Naive thymus-derived CD4-positive, alpha-beta T cell (primary cell): ENCODE results near the gene IKZF5. TPM values are rescaled to one million over a fixed set of nuclear protein-coding genes. Genes with fewer than 3 reads are reported as not detected.

Experiments
- ATAC-seq: fragments of 150-1000 bp; cut with Tn5 transposase; 2 replicates; pipeline ENCODE4 v1.10.0; 2021; ENCODE audit warnings: mild to moderate bottlenecking, moderate library complexity
- CTCF ChIA-PET: fragments of 350-600 bp; sonication (Branson Sonifier 250); formaldehyde crosslinking; loops from one replicate; lab custom pipeline; 2021; ENCODE audit warnings: antibody characterized with exemption; lab: Charles Lee
- POLR2A ChIA-PET: fragments of 350-600 bp; sonication (Branson Sonifier 250); formaldehyde crosslinking; loops from one replicate; lab custom pipeline; 2021; ENCODE audit warnings: antibody characterized with exemption, inconsistent platforms; lab: Charles Lee
- DNase-seq, 9 donors: peaks; one replicate each; pipeline versions ENCODE4 v3.0.0 to v3.0.0-alpha.2; 2020 to 2022; ENCODE audit warnings: mixed read lengths in 1 of 9
- H3K27ac ChIP-seq: one replicate; pipeline ENCODE4 v1.7.0; 2013; ENCODE audit warnings: mild to moderate bottlenecking, low read depth, low read length, moderate library complexity
- H3K27me3 ChIP-seq, 2 donors: one replicate each; pipeline ENCODE4 v1.7.0; 2013; ENCODE audit warnings: low read length in 2 of 2, mild to moderate bottlenecking in 2 of 2, moderate library complexity in 2 of 2; ENCODE audit not compliant: control insufficient read depth in 2 of 2, insufficient read depth in 2 of 2
- H3K36me3 ChIP-seq, 3 experiments: 1 replicate in 2 of 3; 2 replicates in 1 of 3; pipeline ENCODE4 v1.7.0; 2013; ENCODE audit warnings: low read length in 3 of 3, mild to moderate bottlenecking in 3 of 3, moderate library complexity in 1 of 3; ENCODE audit not compliant: insufficient read depth in 3 of 3, control insufficient read depth in 2 of 3
- H3K4me1 ChIP-seq, 2 donors: one replicate each; pipeline ENCODE4 v1.7.0; 2013; ENCODE audit warnings: low read length in 2 of 2, mild to moderate bottlenecking in 2 of 2, moderate library complexity in 1 of 2; ENCODE audit not compliant: control insufficient read depth in 2 of 2, insufficient read depth in 2 of 2
- H3K4me3 ChIP-seq: 2 replicates; pipeline ENCODE4 v1.7.0; 2013; ENCODE audit warnings: mild to moderate bottlenecking, low read length
- H3K9me3 ChIP-seq, 3 experiments: 1 replicate in 2 of 3; 2 replicates in 1 of 3; pipeline ENCODE4 v1.7.0; 2013; ENCODE audit warnings: low read length in 3 of 3; ENCODE audit not compliant: control insufficient read depth in 2 of 3
- H3K27ac Mint-ChIP-seq, 9 donors: one replicate each; pipeline ENCODE4 v1.8.0; 2020 to 2022; ENCODE audit warnings: mixed read lengths in 9 of 9, mild to moderate bottlenecking in 8 of 9, moderate library complexity in 5 of 9, inconsistent platforms in 2 of 9
- H3K27me3 Mint-ChIP-seq, 5 donors: one replicate each; pipeline ENCODE4 v1.8.0; 2021 to 2022; ENCODE audit warnings: mixed read lengths in 5 of 5, mild to moderate bottlenecking in 1 of 5
- H3K36me3 Mint-ChIP-seq, 5 donors: one replicate each; pipeline ENCODE4 v1.8.0; 2020 to 2022; ENCODE audit warnings: mixed read lengths in 5 of 5, mild to moderate bottlenecking in 3 of 5, inconsistent platforms in 1 of 5
- H3K4me1 Mint-ChIP-seq, 7 donors: one replicate each; pipeline ENCODE4 v1.8.0; 2020 to 2022; ENCODE audit warnings: mixed read lengths in 7 of 7, mild to moderate bottlenecking in 3 of 7, inconsistent platforms in 1 of 7
- H3K4me3 Mint-ChIP-seq, 10 donors: one replicate each; pipeline ENCODE4 v1.8.0; 2020 to 2022; ENCODE audit warnings: mild to moderate bottlenecking in 10 of 10, mixed read lengths in 10 of 10, moderate library complexity in 6 of 10, inconsistent platforms in 2 of 10
- H3K9me3 Mint-ChIP-seq, 11 donors: one replicate each; pipeline ENCODE4 v1.8.0; 2020 to 2022; ENCODE audit warnings: mixed read lengths in 11 of 11, mild to moderate bottlenecking in 4 of 11, inconsistent platforms in 1 of 11, moderate library complexity in 1 of 11
- intact Hi-C, 2 donors: fragments of 100-400 bp; cut with micrococcal nuclease; formaldehyde crosslinking; loops; one replicate each; pipeline ENCODE4 v1.15.1; 2023
- polyA plus RNA-seq, 2 donors: library from polyadenylated mRNA; unstranded; fragments of 300-500 nt; fragmentation: Illumina TruSeq; gene quantifications; one replicate each; pipeline ENCODE4 v1.2.3, GENCODE V29; 2021
- total RNA-seq, 6 experiments: library from RNA in 5 of 6; stranded (reverse) in 5 of 6; gene quantifications; 1 replicate in 5 of 6; 2 replicates in 1 of 6; pipeline ENCODE4 v1.2.3 and lab custom pipeline; 2021 to 2026

The IKZF5 gene
- total and polyA plus RNA-seq, 7 experiments from 2014 or later = 15.8 to 57.7 (median 33.4) TPM

GRCh38 chr10:122957474-122957873 is 51.1 kb downstream of the IKZF5 start:
- ChIA-PET CTCF (interaction anchor here (0.9 kb wide), 1 partner anchor 22 kb away, joined by 3 read pairs; the partner anchor contains the start of gene PSTK), POLR2A (interaction anchor here (0.8 to 2.9 kb wide), 2 partner anchors 22 to 51 kb away, joined by 3 to 11 read pairs; partner anchors contain the start of genes ACADSB, IKZF5 and PSTK)
- Histone ChIP-seq H3K4me1 (peaks cover 10 to 11% of the 10 kb centered on the region in 2 donors), H3K27ac (no peak overlapping the region), H3K4me3 (no peak overlapping the region), H3K9me3 (peaks cover 0 to 7% (median 0%) of the 10 kb centered on the region in 3 experiments), H3K27me3 (no peaks in the 10 kb centered on the region), H3K36me3 (no peaks in the 10 kb centered on the region)
- Mint-ChIP-seq H3K36me3 (peaks cover 0 to 14% (median 10%) of the 10 kb centered on the region in 5 donors), H3K4me3 (no peak overlapping the region), H3K27ac (no peak overlapping the region), H3K9me3 (peaks cover 0 to 14% (median 4%) of the 10 kb centered on the region in 11 donors), H3K27me3 (peaks cover 0 to 14% (median 0%) of the 10 kb centered on the region in 5 donors), H3K4me1 (peaks cover 17 to 31% (median 25%) of the 10 kb centered on the region in 7 donors)
- ATAC-seq (no peak), DNase-seq (no peak)
- intact Hi-C loops = no loop called here

DNA sequence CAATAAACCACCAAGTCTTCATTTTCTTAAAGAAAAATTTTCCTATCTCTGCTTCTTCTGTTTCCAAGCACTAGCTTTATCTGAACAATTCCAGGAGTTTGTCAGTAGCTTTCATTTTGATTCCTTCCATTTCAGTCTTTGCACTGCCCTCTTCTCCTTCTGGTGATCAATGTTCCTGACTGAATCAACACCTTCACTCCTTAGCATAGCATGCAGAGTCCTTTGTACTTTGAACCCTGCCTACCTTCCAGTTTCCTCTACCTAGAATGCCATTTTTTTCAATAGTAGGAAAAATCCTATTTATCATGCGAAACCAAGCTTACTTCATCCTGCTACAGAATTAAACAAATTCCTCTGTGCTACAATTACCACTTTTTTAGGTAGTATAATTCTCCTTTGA is 52.7 kb downstream of the IKZF5 start:
- H3K27me3 ChIP-seq = no peaks in the 10 kb centered on the region
- no peak overlapping the region for H3K27ac ChIP-seq
- no peak for ATAC-seq
- POLR2A ChIA-PET = interaction anchor here (3.4 kb wide), 1 partner anchor 53 kb away, joined by 34 read pairs; the partner anchor contains the start of genes ACADSB and IKZF5
- Mint-ChIP-seq H3K9me3 (peaks cover 0 to 10% (median 4%) of the 10 kb centered on the region in 11 donors), H3K27ac (no peak overlapping the region), H3K27me3 (peaks cover 0 to 14% (median 0%) of the 10 kb centered on the region in 5 donors), H3K4me3 (peak overlapping the region in 4 of 10 donors; percentile 8 to 16 (median 10)), H3K36me3 (peaks cover 0 to 19% (median 11%) of the 10 kb centered on the region in 5 donors), H3K4me1 (peaks cover 19 to 42% (median 31%) of the 10 kb centered on the region in 7 donors)
- intact Hi-C loops = no loop called here
- H3K9me3 ChIP-seq = peaks cover 0 to 7% (median 0%) of the 10 kb centered on the region in 3 experiments
- no peak overlapping the region for H3K4me3 ChIP-seq
- DNase-seq = no peak
- no peaks in the 10 kb centered on the region for H3K36me3 ChIP-seq
- CTCF ChIA-PET = no interaction called here
- H3K4me1 ChIP-seq = peaks cover 16% of the 10 kb centered on the region in 2 donors

DNA sequence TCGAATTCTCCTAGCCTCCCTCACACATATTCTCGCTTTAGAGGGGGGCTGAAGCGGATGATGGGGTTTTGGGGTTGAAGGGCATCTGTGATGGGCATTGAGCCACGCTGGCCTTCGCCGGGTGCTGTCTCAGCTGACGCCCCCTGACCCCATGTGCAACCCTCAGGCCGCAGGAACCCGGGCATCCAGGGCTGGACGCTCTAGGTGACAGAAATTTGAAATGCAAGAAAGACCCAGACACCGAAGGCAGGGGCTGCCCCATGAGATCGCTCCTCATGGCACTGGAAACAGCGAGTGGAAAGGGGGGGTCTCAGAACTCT is 53.9 kb downstream of the IKZF5 start:
- H3K36me3 ChIP-seq = no peaks in the 10 kb centered on the region
- peaks cover 0 to 7% (median 0%) of the 10 kb centered on the region in 3 experiments for H3K9me3 ChIP-seq
- peak overlapping the region; percentile 69 for H3K4me3 ChIP-seq
- H3K4me1 Mint-ChIP-seq = peaks cover 26 to 54% (median 37%) of the 10 kb centered on the region in 7 donors
- CTCF ChIA-PET = interaction anchor here (0.6 kb wide), 1 partner anchor 79 kb away, joined by 3 read pairs; no protein-coding TSS in a partner anchor
- peaks cover 0 to 14% (median 0%) of the 10 kb centered on the region in 5 donors for H3K27me3 Mint-ChIP-seq
- POLR2A ChIA-PET = interaction anchor here (0.9 to 3.4 kb wide), 5 partner anchors 9 to 199 kb away, joined by 3 to 34 read pairs (median 7); partner anchors contain the start of genes ACADSB, BUB3, IKZF5 and PSTK
- H3K9me3 Mint-ChIP-seq = peaks cover 0 to 10% (median 4%) of the 10 kb centered on the region in 11 donors
- DNase-seq = no peak
- H3K4me1 ChIP-seq = peaks cover 16% of the 10 kb centered on the region in 2 donors
- peak overlapping the region; percentile 13 to 96 (median 90) for H3K4me3 Mint-ChIP-seq
- no peak overlapping the region for H3K27ac ChIP-seq
- ATAC-seq = no peak
- intact Hi-C loops = loop anchor here (1.0 to 5.0 kb wide), 7 partner anchors 26 to 1963 kb away; partner anchors contain the start of genes BUB3 (in 2 of the 2), FAM24B (in 2 of the 2), IKZF5 (in 2 of the 2) and PLEKHA1 (in 2 of the 2)
- peaks cover 0 to 19% (median 16%) of the 10 kb centered on the region in 5 donors for H3K36me3 Mint-ChIP-seq
- peak overlapping the region in 6 of 9 donors; percentile 67 to 98 (median 88) for H3K27ac Mint-ChIP-seq
- no peaks in the 10 kb centered on the region for H3K27me3 ChIP-seq

GRCh38 chr10:122953902-122954730 is 54.5 kb downstream of the IKZF5 start, which contains the start of gene C10orf88:
Gene C10orf88, minus strand, starts transcription at chr10:122954227. Its CDS starts 49 bp downstream, at chr10:122954178.
- H3K36me3 Mint-ChIP-seq = peaks cover 0 to 20% (median 19%) of the 10 kb centered on the region in 5 donors

GRCh38 chr10:122949296-122949695 is 59.3 kb downstream of the IKZF5 start:
- no peaks in the 10 kb centered on the region for H3K36me3 ChIP-seq
- Mint-ChIP-seq H3K27ac (peak overlapping the region in 1 of 9 donors; percentile 29), H3K27me3 (peaks cover 0 to 2% (median 0%) of the 10 kb centered on the region in 5 donors), H3K36me3 (peaks cover 19 to 42% (median 39%) of the 10 kb centered on the region in 5 donors), H3K9me3 (peaks cover 0 to 5% (median 2%) of the 10 kb centered on the region in 11 donors), H3K4me3 (no peak overlapping the region), H3K4me1 (peaks cover 21 to 52% (median 34%) of the 10 kb centered on the region in 7 donors)
- DNase-seq (no peak), ATAC-seq (no peak)
- H3K27me3 ChIP-seq = no peaks in the 10 kb centered on the region
- ChIA-PET POLR2A (interaction anchor here (1.4 kb wide), 1 partner anchor 59 kb away, joined by 3 read pairs; the partner anchor contains the start of genes ACADSB and IKZF5), CTCF (no interaction called here)
- no peak overlapping the region for H3K4me3 ChIP-seq
- intact Hi-C loops = no loop called here
- H3K27ac ChIP-seq = no peak overlapping the region
- H3K4me1 ChIP-seq = peaks cover 16% of the 10 kb centered on the region in 2 donors
- peaks cover 0 to under 1% (median 0%) of the 10 kb centered on the region in 3 experiments for H3K9me3 ChIP-seq

More at GRCh38 chr10:122953902-122954730, 54.5 kb downstream of the IKZF5 start, which contains the start of gene C10orf88:
- POLR2A ChIA-PET = interaction anchor here (0.5 to 3.4 kb wide), 8 partner anchors 9 to 202 kb away, joined by 3 to 34 read pairs (median 5); partner anchors contain the start of genes ACADSB, BUB3, IKZF5 and PSTK
- Histone ChIP-seq H3K9me3 (peaks cover 0 to 7% (median 0%) of the 10 kb centered on the region in 3 experiments), H3K27me3 (no peaks in the 10 kb centered on the region), H3K4me3 (peak within 1 kb of the TSS; percentile 69), H3K27ac (peak within 1 kb of the TSS; percentile 72), H3K36me3 (no peaks in the 10 kb centered on the region), H3K4me1 (peaks cover 16% of the 10 kb centered on the region in 2 donors)
- Mint-ChIP-seq H3K4me3 (peak within 1 kb of the TSS; percentile 85 to 96 (median 90)), H3K4me1 (peaks cover 26 to 60% (median 39%) of the 10 kb centered on the region in 7 donors), H3K27ac (peak within 1 kb of the TSS; percentile 77 to 98 (median 90)), H3K9me3 (peaks cover 0 to 10% (median 4%) of the 10 kb centered on the region in 11 donors), H3K27me3 (peaks cover 0 to 14% (median 0%) of the 10 kb centered on the region in 5 donors)
- ATAC-seq (peak; percentile 97), DNase-seq (peak; percentile 92 to 98 (median 97))
- CTCF ChIA-PET = interaction anchor here (0.6 kb wide), 1 partner anchor 78 kb away, joined by 3 read pairs; no protein-coding TSS in a partner anchor
- intact Hi-C loops = loop anchor here (1.0 to 5.0 kb wide), 7 partner anchors 26 to 1963 kb away; partner anchors contain the start of genes BUB3 (in 2 of the 2), FAM24B (in 2 of the 2), IKZF5 (in 2 of the 2) and PLEKHA1 (in 2 of the 2)
